Measurements from ENCODE around the gene RALY. TPM values are rescaled to one million over a fixed set of nuclear protein-coding genes. Genes with fewer than 3 reads are reported as not detected.

Gene RALY
- total RNA-seq (2014; rRNA removed) = 108 and 121 TPM in 2 replicates
- polyA plus RNA-seq (2012) = 161 TPM

DNA sequence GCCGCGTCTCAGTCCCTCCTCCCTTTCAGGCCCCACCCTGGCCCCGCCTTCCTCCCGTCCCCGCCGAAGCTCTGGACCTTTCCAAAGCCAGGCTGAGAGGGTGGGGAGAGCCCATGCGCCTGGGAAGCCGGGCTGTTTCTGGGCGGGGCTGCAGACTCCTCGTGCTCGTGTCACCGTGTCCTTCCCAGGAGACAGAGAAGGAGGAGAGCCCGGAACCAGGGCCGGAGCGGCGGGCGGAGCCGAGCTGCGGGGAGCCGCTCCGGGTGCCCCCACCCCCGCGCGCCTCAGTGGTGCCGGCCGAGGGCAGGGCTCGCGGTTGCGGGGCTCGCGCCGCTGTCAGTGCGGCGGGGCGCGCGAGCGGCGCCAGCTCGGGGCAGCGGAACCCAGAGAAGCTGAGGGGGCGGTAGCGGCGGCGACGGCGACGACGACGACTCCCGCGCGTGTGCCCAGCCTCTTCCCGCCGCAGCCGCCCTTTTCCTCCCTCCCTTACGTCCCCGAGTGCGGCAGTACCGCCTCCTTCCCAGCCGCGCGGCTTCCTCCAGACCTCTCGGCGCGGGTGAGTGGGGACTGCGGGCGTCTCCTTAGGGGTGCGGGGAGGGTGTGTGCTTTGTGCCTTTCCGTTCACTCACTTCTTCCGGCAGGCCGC lies at the start of gene RALY:
Gene RALY, plus strand, starts transcription at position 336 of the 646 bp plus-strand sequence. CDS start 78,164 bp downstream, outside the sequence.
- DNase-seq (ENCODE audit: low read depth) = peak; percentile 51

DNA sequence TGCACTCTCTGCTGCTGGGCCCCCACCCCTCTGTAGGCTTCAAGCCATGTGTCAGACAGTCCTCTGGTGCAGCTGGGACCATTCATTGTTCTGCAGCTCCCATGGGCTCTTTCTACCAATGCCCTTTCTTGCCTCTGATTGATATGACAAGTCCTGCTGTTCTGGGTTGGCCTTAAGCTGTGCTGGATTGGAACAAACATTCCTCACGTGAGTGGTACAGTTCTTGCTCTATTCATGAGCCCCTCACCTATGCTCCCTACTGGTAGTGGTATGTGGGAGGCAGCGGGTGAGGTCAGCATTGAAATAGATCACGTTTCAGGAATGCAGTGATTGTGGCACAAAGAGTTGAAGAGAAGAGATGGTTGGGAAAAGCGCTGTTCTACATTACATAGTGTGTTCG lies 48.8 kb upstream of the RALY start:
- no peak for DNase-seq (ENCODE audit: low read depth)

DNA sequence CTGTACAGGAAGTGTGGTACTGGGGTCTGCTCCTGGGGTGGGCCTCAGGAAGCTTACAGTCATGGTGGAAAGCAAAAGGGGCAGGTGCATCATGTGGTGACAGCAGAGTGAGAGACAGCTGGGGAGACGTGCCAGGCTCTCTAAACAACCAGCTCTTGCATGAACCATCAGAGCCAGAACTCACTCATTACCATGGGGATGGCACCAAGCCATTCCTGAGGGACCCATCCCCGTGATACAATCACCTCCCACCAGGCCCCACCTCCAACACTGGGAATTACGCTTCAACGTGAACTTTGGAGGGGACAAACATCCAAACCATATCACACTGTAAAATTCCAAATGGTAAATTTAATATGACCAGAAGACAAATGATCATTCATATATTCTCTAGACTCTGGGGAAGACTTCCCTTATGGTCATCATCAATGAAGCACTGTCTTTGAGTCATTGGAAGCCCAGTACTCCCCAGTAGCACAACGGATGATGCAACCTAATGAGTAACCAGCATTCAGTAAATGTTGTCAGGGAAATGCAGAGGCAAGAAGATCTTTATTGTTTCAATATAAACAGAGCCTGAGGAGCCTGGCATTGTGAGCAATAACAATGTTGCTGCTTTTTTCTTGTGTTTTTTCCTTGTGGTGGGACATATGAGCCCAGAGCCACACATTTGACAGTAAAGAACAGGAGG lies 48.2 kb upstream of the RALY start:
- DNase-seq (ENCODE audit: low read depth) = peak; percentile 46

- DNase-seq (ENCODE audit: low read depth) = peak; percentile 60
Measured at GRCh38 chr20:33947709-33948295, 45.9 kb upstream of the RALY start.

DNA sequence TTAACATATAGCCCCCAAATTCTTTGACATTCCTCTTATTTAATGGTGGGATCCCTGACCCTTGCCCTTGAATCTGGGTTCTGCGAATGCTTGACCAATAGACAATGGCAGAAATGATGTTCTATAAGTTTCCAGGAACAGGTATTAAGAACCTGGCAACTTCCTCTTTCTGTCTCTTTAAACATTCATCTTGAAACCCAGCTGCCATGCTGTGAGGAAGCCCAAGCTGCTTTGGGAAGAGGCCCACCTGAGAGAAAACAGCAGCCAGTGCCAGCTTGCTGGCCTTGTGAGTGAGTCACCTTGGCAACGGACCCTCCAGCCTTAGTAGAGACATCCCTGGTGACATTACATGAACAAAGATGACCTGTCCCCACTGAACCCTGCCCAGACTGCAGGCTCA lies 45.2 kb upstream of the RALY start:
- no peak for DNase-seq (ENCODE audit: low read depth)

DNA sequence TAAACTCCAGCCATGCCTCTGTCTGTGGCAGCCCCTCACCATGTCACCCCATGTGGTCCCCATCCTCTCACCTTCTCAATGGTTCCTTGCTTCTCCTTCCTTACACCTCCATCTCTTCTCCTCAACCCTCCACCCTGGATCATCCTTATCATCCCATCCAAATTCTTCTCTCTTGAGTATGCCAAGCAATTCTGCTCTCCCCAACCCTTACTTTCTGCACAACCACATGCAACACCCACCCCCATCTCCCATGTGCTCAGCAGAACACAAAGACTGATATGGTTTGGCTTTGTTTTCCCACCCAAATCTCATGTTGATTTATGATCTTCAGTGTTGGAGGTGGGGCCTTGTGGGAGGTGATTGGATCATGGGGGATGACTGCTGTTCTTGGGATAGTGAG lies 42.5 kb upstream of the RALY start:
- no peak for DNase-seq (ENCODE audit: low read depth)

GRCh38 chr20:33954504-33954903 lies 39.2 kb upstream of the RALY start:
- no peak for DNase-seq (ENCODE audit: low read depth)

DNA sequence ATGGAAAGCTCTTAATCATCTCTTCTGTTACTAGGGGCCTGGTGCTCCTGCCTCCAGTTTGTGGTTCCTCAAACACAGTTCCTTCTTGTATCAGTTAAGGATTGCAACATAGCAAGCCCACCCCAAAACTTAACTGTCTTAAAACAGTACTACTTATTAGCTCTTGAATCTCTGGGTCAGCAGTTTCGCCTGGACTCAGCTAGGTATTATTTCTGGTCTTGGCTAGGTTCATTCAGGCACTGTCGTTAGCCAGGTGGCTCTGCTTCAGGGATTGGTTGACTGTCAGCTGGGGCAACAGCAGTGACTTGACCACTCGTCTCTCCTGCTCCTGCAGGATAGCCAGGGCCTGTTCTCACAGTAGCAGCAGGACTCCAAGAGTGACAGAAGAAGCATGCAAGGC lies 30.0 kb upstream of the RALY start:
- no peak for DNase-seq (ENCODE audit: low read depth)

DNA sequence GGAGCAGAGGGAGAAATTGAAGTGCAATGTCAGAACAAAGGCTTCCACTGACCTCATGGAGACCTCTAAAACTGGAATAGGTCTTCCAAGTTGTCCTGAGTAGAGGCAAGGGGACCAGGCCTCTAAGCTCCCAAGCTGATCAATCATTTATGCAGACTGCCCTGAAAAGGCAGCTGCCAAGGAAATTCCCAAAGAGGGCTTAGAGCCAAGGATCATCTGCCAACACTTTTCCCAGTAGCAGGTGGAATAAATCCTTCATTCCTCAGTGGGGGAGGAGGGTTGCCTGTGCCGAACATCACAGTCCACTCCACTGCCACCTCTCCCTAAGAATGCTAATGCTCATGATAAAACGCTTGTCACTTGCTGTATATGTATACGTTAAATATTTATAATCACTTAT lies 29.3 kb upstream of the RALY start:
- no peak for DNase-seq (ENCODE audit: low read depth)

- no peak for DNase-seq (ENCODE audit: low read depth)
Measured at GRCh38 chr20:33967126-33967525, 26.6 kb upstream of the RALY start.

GRCh38 chr20:33969563-33969962 lies 24.1 kb upstream of the RALY start:
- no peak for DNase-seq (ENCODE audit: low read depth)

- DNase-seq (ENCODE audit: low read depth) = no peak
Measured at GRCh38 chr20:33970229-33970628, 23.5 kb upstream of the RALY start.

GRCh38 chr20:33971147-33971975 lies 22.4 kb upstream of the RALY start:
- DNase-seq (ENCODE audit: low read depth) = no peak

GRCh38 chr20:33976959-33977358 lies 16.8 kb upstream of the RALY start:
- no peak for DNase-seq (ENCODE audit: low read depth)

DNA sequence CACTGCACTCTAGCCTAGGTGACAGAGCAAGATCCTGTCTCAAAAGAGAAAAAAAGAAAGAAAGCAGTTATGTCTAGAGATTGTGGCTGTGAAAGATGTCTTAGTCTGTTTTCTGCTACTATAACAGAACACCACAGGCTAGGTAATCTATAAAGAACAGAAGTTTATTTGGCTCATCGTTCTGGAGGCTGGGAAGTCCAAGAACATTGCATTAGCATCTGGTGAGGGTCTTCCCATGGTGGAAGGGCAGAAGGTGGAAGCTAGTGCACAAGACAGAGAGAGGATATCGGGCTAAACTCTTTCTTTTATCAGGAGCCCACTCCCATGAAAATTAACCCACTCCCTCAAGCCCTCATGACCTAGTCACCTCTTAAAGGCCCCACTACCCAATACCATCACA lies 16.2 kb upstream of the RALY start:
- no peak for DNase-seq (ENCODE audit: low read depth)

DNA sequence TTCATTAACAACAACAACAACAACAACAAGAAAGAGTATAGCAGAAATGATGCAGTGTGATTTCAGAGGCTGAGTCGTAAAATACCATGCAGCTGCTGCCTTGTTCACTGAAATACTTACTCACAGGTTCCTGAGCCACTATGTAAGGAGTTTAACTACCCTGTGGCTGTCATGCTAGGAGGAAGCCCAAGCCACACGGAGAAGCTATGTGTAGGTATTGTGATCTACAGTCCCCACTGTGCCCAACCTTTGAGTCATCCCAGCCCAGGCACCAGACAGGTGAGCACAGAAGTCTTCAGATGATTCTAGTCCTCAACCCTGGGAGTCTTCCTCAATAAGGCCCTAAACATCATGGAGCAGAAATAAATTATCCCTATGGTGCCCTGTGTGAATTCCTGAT lies 14.6 kb upstream of the RALY start:
- no peak for DNase-seq (ENCODE audit: low read depth)

DNA sequence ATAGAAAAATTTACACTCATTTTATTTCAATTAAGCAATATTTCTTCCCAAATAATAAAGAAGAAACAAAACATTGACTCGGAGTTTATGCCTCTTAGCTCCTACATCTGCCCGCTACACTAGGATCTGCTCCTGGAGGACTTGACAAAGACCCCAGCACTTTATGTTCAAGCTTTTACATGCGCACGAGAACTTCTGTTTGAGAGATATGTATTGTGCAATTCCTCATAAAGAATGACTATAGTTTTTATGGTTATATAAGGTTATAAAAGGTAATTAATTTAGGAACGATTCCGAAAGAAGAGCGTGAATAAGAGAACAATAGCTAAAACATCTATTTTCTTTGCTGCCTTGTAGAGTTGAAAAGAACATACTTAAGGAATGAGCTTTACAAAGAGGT lies 12.4 kb upstream of the RALY start:
- DNase-seq (ENCODE audit: low read depth) = no peak

GRCh38 chr20:33981964-33982363 lies 11.7 kb upstream of the RALY start:
- DNase-seq (ENCODE audit: low read depth) = no peak

GRCh38 chr20:33983371-33983770 lies 10.3 kb upstream of the RALY start:
- DNase-seq (ENCODE audit: low read depth) = no peak

DNA sequence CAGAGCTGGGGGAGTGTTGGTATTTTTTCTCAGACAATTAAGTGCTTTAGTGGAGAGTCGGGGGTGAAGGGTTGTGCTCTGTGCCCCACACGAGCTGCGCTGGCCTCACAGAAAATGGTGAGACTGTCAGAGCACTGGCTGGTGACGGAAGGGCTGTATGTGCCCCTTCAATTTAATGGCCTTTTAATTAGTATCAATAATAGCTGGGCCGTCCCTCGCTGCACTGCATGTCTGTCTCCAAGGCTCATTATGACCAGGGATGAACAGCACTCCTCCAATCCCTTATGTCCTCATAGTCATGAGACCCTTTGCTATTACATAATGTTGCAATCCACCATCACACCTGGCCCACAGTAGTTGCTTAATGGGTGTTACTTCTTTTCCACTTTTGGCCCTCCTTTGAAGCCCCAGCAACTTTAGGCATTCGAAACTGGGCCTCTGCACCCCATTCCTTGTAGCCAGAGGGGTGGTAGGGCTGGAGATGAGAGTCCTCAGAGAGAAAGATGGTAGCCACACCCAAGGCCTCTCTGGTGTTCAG lies 9.5 kb upstream of the RALY start:
- DNase-seq (ENCODE audit: low read depth) = no peak

GRCh38 chr20:33985280-33985679 lies 8.4 kb upstream of the RALY start:
- no peak for DNase-seq (ENCODE audit: low read depth)

GRCh38 chr20:33985830-33986229 lies 7.9 kb upstream of the RALY start:
- no peak for DNase-seq (ENCODE audit: low read depth)

Data from LHCN-M2 (cell line).